Measurements from ENCODE around the gene FAM120AOS. TPM values are rescaled to one million over a fixed set of nuclear protein-coding genes. Genes with fewer than 3 reads are reported as not detected.

FAM120AOS gene
- polyA plus RNA-seq, 1 experiment, result 34.3 TPM

DNA sequence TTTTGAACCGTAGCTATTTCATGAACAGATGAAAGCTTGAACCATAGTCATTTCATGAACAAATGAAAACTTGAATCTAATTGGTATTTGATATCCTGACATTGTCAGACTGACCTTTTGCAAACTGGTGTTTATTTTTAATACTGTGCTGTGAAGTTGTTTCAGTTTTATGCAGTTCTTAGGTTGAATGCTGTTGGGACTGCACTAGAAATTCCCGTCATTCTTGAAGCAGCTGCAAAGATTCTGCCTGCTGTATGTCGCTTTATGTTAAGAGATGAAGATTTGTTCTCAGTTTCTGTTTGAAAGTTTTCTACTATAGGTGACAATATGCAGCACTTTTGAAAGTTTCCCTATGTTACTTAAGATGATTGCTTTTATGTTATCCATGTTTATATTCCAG, 22.5 kb upstream of the FAM120AOS start:
- Histone ChIP-seq H3K36me3 (ENCODE audit: control insufficient read depth, insufficient read depth, low read length) (no peaks in the 10 kb centered on the region; the same call in 1 of the 2 replicates), H3K4me3 (ENCODE audit: low read depth, low read length) (no peak overlapping the region), H3K27me3 (ENCODE audit: control insufficient read depth, insufficient read depth, low read length) (no peaks in the 10 kb centered on the region)
- TF ChIP-seq, protein P1, sequence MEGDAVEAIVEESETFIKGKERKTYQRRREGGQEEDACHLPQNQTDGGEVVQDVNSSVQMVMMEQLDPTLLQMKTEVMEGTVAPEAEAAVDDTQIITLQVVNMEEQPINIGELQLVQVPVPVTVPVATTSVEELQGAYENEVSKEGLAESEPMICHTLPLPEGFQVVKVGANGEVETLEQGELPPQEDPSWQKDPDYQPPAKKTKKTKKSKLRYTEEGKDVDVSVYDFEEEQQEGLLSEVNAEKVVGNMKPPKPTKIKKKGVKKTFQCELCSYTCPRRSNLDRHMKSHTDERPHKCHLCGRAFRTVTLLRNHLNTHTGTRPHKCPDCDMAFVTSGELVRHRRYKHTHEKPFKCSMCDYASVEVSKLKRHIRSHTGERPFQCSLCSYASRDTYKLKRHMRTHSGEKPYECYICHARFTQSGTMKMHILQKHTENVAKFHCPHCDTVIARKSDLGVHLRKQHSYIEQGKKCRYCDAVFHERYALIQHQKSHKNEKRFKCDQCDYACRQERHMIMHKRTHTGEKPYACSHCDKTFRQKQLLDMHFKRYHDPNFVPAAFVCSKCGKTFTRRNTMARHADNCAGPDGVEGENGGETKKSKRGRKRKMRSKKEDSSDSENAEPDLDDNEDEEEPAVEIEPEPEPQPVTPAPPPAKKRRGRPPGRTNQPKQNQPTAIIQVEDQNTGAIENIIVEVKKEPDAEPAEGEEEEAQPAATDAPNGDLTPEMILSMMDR (IDR thresholded peaks at IDR 0.05; ENCODE audit: insufficient read depth, low read depth, low read length), result no peak
- ChIA-PET POLR2A (no interaction called here), CTCF (interaction anchor here (1.2 to 1.4 kb wide), 2 partner anchors 12 to 367 kb away, joined by 3 to 4 read pairs; no protein-coding TSS in a partner anchor)
- no peak for DNase-seq (ENCODE audit: low read depth)

DNA sequence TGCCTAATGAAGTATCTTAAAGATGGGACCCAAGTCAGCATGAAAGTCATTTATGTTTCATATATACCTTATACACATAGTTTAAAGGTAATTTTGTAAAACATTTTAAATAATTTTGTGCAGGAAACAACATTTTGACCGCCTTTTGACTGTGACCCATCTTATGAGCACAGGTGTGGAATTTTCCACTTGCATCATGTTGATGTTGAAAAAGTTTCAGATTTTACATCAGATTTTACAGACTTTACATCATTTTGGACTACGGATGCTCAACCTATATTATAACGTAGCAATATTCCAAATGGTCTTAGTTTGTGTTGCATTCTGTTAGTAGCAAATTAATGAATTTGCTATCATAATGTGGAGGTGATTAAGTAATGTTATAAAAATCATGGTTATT, 21.7 kb upstream of the FAM120AOS start:
- no peaks in the 10 kb centered on the region; the same call in 1 of the 2 replicates for H3K36me3 ChIP-seq (ENCODE audit: control insufficient read depth, insufficient read depth, low read length)
- ChIA-PET POLR2A (no interaction called here), CTCF (interaction anchor here (1.4 kb wide), 1 partner anchor 366 kb away, joined by 4 read pairs; no protein-coding TSS in a partner anchor)
- DNase-seq (ENCODE audit: low read depth), result no peak
- no peak overlapping the region for H3K4me3 ChIP-seq (ENCODE audit: low read depth, low read length)
- no peaks in the 10 kb centered on the region for H3K27me3 ChIP-seq (ENCODE audit: control insufficient read depth, insufficient read depth, low read length)
- TF ChIP-seq, protein P1 (IDR thresholded peaks at IDR 0.05; ENCODE audit: insufficient read depth, low read depth, low read length), result no peak

DNA sequence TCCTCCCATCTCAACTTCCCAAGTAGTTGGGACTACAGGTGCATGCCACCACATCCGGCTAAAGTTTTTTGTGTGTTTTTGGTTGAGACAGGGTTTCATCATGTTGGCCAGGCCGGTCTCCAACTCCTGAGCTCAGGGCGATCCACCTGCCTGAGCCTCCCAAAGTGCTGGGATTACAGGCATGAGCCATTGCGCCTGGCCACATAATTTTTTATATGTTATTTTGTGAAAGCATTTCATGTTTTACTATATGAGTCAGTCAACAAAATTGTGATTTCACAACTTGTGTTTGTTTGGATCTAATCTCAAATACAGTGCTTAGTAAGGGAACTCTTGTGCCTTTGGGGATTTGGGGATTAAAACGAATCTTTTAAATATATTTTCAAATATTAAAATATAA, 20.0 kb upstream of the FAM120AOS start:
- ChIA-PET POLR2A (no interaction called here), CTCF (interaction anchor here (0.8 kb wide), 1 partner anchor 93 kb away, joined by 3 read pairs; no protein-coding TSS in a partner anchor)
- Histone ChIP-seq H3K27me3 (ENCODE audit: control insufficient read depth, insufficient read depth, low read length) (no peaks in the 10 kb centered on the region), H3K36me3 (ENCODE audit: control insufficient read depth, insufficient read depth, low read length) (no peaks in the 10 kb centered on the region; the same call in 1 of the 2 replicates), H3K4me3 (ENCODE audit: low read depth, low read length) (no peak overlapping the region)
- DNase-seq (ENCODE audit: low read depth), result no peak
- TF ChIP-seq, protein P1 (IDR thresholded peaks at IDR 0.05; ENCODE audit: insufficient read depth, low read depth, low read length), result no peak

DNA sequence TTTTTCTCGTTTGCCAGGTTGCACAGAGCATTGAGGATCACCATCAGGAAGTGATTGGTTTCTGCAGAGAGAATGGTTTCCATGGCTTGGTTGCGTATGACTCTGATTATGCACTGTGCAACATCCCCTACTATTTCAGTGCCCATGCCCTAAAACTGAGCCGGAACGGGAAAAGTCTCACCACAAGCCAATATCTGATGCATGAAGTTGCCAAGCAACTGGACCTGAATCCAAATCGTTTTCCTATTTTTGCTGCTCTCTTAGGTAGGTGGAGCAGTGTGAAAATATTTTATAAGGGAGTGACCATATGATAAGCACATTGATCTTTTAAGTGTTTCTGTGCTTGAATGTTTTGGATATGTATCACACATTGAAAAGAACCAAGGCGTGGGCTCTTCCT, 17.7 kb upstream of the FAM120AOS start:
- H3K36me3 ChIP-seq (ENCODE audit: control insufficient read depth, insufficient read depth, low read length), result no peaks in the 10 kb centered on the region
- CTCF ChIA-PET, result no interaction called here
- no peaks in the 10 kb centered on the region for H3K27me3 ChIP-seq (ENCODE audit: control insufficient read depth, insufficient read depth, low read length)
- no peak overlapping the region for H3K4me3 ChIP-seq (ENCODE audit: low read depth, low read length)
- no peak for DNase-seq (ENCODE audit: low read depth)
- TF ChIP-seq, protein P1 (IDR thresholded peaks at IDR 0.05; ENCODE audit: insufficient read depth, low read depth, low read length), result no peak
- POLR2A ChIA-PET, result no interaction called here

DNA sequence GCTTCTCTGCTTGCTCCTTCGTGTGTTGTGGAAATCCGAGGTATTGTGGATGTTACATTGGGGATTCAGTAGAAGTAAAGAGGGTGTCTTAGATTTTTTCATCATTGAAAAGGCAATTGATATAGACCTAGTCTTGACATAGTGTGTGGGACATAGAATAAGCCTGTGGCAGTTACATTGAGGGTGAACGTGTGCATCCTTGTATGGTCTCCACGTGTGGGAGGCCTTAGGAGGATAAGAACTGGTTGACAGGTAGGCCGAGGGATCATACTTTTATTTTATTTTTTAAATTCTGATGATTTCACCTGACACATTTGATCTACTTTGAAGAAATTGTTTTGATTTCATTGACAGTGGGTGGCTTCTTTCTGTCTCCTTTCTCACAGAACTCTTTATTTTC, 17.0 kb upstream of the FAM120AOS start:
- H3K27me3 ChIP-seq (ENCODE audit: control insufficient read depth, insufficient read depth, low read length), result no peaks in the 10 kb centered on the region
- H3K36me3 ChIP-seq (ENCODE audit: control insufficient read depth, insufficient read depth, low read length), result no peaks in the 10 kb centered on the region
- POLR2A ChIA-PET, result no interaction called here
- no peak for DNase-seq (ENCODE audit: low read depth)
- CTCF ChIA-PET, result no interaction called here
- TF ChIP-seq, protein P1 (IDR thresholded peaks at IDR 0.05; ENCODE audit: insufficient read depth, low read depth, low read length), result no peak
- no peak overlapping the region for H3K4me3 ChIP-seq (ENCODE audit: low read depth, low read length)
